Measurements from ENCODE around the gene GRM1.

The GRM1 gene

DNA sequence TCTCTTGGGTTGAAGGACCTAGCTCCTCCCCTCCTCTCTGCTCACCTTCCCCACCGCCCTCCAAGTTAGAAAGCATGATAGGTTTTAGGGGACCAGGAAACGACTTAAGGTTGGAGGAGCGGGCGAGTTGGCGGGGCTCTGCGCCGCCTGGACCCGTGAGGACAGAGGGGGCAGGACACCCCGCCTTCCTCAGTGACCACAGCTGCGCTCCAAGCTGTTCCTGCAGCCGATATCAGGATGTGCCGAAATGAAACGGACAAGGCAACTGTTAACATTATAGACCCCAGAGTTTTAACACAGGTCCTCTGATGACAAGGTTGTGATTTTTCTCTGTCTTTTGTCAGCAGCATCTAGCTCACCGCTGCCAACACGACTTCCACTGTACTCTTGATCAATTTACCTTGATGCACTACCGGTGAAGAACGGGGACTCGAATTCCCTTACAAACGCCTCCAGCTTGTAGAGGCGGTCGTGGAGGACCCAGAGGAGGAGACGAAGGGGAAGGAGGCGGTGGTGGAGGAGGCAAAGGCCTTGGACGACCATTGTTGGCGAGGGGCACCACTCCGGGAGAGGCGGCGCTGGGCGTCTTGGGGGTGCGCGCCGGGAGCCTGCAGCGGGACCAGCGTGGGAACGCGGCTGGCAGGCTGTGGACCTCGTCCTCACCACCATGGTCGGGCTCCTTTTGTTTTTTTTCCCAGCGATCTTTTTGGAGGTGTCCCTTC lies at the start of gene GRM1:
TSS of gene GRM1 (plus strand) at position 212 of the 722 bp plus-strand sequence. CDS start at position 668, 456 bp downstream.
- DNase-seq, result no peak

DNA sequence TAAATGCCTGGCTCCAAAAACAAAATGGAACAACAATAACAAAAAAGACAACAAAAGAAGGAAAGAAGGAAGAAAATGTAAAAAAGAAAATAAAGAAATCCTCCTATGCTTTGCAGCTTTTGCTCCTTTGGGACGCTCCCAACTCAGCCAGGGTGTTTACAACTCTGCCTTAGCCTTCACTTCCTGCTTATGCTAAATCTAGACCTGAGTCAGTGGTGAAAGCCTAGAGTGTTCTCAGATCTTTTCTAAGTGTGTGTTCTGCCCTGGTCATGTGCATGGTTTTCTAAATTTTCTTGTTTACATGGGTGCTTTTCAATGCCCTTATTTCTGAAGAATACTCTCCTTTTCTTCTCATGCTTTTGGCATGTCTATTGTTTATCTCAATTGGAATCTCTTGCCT lies 19.5 kb upstream of the GRM1 start:
- DNase-seq, result no peak

DNA sequence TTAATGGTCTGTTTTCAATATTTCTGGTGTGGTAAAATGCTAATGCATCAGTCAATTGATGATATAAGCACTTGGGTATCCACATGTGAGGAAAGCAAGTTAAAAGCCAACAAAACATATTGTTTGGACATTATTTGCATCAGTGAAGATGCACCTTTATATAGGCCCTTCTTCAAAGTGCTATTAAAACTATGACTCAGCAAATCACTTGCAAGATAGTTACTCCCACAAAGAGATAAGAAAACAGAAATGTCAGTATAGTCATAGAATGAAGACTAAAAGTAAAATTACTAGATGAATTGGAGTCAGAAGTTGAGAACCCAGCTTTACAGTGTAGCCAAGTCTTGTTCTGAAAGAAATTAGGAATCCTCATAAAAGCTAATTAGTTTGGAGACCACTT lies 14.6 kb upstream of the GRM1 start:
- DNase-seq, result no peak

DNA sequence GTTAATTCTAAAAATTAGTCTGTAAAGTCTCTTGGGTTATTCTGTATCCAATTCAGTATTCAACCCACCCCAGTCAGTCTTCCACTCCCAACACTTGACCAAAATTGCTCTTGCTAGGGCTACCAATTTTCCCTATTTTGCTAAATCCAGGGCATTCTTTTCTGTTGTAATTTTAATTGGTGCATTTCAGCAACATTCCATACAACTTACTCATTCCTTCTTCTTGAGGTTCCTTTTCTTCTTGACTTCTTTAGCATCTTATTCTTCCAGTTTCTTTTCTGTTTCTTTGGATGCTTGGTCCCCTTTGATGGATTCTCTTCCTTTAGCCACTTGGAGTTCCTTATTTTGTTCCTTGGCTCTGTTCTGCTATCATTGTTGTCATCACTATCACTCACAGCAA lies 11.2 kb upstream of the GRM1 start:
- no peak for DNase-seq

DNA sequence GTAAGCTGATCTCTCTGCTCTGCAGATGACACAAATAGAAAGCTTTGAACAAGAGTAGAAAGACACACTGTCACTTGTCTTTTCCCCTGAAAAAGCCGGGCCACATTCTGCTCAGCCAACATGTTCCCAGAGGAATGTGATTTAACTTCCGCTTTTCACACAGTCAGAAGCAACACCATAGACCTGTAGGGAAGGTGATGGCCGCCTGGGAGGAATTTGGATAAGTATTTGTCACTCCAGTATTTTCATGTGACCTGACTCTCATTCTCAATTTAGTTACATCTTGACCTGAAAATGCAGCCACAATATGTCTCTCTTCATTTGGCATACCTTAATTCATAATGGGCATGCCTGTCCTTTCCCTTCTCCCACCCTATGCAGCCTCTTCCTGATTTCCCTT lies 2.0 kb upstream of the GRM1 start:
- no peak for DNase-seq

DNA sequence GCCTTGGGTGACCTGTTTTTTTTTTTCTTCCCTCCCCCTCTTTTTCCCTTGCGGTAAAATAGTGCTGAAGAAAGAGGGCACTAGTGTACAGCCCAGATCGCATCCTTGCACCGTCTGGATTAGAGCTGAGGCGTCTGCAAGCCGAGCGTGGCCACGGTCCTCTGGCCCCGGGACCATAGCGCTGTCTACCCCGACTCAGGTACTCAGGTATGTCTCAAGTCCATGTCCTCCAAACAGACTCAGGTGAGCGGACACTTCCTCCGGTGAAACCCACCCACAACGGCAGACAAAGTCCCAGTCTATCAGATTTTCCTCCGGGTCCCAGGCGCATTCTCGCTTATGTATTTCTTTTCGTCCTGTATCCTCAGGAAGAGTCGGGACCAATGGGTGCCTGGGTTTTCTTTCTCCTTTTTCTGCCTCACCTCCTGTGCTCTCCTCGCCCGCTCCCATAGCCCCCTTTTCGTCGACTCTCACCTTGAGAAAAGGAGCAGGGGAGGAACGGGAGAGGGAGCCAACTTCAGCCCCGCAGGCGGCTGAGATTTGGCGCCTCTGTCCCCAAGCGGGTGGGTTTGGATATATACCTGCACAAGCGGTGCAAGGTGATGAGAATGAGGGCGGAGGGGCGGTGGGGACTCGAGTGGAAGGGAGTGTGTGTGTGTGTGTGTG lies 1.1 kb upstream of the GRM1 start:
- DNase-seq, result no peak

DNA sequence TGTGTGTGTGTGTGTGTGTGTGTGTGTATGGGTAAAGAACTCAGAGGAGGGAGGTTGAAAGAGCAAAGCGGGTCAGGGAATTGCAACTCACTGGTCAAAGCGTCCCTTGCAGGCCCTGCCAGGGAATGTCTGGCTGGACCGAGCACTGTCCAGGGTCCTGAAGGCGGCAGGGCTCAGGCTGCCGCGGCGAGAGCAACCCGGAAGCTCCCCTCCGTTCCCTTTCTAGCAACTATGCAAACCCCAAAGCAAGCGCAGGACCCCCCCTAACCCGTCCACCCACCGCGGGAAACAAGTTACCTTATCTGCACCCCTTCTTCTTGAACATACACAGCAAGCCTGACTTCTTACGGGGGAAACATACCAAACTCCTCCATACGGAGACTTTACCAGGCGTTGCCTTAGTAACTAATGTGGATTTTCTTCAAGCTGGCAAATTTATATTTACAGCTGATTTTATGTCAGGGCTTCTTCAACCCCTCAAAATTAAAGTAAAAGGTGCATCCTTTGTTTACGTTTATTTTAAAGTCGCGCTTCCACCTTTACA lies 538 bp upstream of the GRM1 start:
- no peak for DNase-seq

DNA sequence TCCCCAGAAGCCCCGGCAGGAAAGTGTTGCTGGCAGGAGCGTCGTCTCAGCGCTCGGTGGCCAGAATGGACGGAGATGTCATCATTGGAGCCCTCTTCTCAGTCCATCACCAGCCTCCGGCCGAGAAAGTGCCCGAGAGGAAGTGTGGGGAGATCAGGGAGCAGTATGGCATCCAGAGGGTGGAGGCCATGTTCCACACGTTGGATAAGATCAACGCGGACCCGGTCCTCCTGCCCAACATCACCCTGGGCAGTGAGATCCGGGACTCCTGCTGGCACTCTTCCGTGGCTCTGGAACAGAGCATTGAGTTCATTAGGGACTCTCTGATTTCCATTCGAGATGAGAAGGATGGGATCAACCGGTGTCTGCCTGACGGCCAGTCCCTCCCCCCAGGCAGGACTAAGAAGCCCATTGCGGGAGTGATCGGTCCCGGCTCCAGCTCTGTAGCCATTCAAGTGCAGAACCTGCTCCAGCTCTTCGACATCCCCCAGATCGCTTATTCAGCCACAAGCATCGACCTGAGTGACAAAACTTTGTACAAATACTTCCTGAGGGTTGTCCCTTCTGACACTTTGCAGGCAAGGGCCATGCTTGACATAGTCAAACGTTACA lies 817 bp downstream of the GRM1 start:
- no peak for DNase-seq

DNA sequence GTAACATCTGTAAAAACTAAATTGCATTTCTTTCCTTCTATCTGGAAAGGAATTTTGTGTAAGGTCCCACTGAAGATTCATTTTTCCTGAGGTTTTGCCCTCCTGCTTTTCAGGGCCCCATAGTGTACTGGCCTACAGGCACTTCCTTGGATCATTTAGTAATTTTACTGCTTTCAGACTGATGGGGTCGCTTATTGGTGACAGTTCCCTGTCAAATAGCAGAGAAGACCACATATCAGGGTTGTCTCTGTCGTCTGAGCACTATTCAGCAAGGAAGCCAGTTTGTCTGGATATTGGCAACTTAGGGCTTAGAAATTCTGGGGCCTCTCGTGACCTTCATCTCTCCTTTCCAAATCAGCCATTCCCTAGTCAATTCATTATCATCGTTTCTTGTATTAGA lies 3.5 kb downstream of the GRM1 start:
- no peak for DNase-seq

DNA sequence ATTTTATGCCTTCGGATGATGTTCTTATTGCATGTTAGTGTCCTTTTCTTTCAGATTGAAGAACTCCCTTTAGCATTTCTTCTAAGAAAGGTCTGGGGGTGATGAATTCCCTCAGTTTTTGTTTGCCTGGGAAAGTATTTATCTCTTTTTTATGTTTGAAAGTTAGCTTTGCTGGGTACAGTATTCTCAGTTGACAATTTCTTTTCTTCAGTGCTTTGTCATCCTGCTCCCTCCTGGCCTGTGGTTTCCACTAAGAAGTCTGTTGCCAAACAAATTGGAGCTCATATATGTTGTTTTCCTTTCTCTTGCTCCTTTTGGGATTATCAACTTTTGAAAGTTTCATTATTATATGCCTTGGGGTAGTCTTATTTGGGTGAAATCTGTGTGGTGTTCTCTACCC lies 11.5 kb downstream of the GRM1 start:
- DNase-seq, result no peak

DNA sequence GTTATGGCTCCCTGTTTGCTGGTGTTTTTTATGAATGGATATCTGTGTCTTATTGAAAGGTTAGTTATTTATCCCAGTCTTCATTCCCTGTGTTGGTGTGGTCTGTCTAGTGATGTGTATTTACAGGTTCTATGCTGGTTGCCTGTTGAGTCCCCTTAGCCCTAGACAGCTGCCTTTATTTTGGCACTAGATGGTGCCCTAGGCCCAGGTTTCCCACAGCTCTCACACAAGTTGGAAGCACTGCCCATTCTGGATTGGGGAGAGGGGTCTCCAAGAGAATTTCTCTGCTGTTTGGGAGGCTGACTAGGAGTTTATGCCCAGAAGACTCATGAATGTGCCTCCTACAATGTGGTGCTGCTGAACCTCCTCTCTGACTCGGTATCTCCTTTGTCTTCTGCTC lies 12.4 kb downstream of the GRM1 start:
- no peak for DNase-seq

DNA sequence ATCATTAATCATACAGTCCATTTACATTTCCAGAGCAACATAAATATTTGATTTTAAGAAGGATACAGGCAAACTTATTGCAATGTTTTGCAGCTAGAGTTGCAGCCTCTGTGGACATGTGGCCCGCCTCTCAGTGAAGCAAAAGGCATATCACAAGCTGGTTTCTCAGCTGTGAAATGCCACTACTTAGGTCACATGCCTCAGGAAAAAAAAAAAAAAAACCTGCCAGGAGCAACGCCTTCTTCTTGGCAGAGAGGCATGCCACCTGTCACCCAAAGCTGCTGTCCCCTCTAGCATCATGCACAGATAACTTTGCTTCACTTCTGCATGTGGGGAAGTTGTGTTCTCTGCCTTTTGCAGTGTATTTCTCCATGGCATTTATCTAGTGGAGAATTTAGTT lies 18.5 kb downstream of the GRM1 start:
- no peak for DNase-seq

DNA sequence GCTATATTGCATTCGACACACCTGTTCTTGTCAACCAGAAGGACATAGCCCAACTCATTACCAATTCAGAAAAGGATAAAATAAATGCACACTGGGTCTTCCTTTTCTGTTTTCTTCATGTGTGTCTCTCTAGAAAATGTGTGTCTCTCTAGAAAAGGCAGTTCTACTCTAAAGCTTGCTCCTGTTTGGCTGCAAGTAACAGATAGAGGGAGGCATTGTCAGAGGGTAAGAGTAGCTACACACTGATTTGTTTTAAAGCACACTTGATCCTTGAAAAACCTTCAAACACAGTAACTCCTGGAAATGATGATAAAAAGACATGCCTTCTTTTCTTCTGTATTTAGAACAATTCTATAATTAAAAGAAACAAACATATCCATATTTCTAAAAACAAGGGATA lies 21.3 kb downstream of the GRM1 start:
- DNase-seq, result no peak

DNA sequence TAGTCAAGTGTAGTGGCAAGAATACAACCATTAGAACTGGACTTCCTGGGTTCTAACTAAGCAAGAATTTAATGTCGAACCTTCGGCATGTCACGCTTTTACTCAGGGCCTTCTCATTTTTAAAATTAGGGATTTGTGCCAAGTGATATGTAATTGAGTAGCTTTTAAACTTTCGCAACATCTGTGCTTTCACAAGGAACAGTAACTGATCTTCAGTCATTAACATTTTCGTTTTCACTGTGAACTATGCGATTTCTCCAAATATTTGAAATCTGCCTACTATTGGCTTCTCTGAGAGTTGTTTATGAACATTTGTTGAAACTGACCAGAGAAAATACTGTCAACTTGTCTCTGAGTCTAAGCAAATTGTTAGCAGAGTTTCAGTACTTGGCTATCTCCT lies 27.6 kb downstream of the GRM1 start:
- DNase-seq, result no peak

DNA sequence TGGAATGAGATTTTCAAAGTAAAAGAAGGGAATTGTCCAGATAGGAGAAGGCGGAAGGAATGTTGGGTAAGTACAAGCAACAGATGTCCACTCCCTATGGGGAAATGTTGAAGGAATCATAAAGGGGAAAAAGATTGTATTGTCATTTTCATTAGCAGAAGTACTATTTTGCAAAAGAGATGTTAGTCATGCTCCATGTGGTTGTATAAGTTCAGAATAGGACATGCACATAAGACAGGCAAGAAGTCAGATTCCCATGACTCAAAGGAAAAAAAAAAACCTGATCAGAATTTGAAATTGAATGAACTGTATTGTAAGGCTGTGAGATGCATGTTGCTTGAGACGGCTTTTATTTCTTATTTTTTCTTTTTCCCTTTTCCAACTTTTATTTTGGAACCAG lies 36.8 kb downstream of the GRM1 start:
- no peak for DNase-seq

DNA sequence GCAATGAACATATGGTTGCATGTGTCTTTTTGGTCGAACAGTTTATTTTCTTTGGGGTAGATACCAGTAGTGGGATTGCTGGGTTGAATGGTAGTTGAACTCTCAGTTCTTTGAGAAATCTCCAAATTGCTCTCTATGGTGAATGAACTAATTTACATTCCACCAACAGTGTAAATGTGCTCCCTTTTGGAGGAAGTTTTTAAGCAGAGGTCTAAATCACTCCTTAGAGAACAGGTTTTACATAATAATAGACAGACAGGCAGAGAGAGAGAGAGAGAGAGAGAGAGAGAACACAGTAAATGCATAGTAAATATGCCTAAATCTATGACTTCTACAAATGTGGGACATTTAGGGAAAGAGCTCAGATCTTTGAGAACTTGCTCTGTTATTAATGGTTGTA lies 37.6 kb downstream of the GRM1 start:
- no peak for DNase-seq

DNA sequence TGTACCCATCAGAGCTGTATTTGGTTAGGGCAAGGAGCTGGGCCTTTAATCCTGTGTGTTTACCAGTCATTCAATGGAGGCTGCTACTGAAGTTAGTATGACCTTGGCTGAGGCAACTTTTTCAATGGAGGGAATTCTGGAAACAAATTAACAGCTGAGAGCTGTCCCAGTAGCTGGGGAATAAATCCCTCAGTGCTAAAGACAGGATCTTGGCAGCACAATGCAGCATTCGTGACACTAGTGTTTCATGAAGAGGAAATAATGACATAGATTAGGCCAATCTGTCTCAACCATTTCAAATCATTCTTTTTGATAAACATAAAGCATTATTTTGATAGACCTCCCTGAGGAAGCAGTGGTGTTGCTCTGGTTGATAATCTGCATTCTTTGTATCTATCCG lies 42.9 kb downstream of the GRM1 start:
- no peak for DNase-seq

DNA sequence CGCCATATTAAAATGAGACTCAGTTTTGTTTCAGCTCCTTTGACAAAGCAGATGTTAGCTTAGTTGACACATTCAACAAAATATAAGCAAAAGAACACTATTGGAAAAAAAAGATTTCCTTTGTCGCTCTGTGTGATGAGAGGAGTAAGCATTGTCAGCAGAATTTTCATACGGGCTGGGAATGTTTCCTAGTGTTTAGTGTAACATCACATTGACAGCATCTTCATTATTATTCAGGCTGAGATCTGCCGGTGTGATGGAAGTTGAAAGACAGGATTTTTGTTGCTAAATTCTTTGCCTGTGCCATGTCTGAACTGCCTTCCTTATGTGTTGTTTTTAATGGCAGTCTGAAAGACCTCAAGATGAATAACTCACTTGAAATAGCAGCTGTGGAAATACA lies 49.1 kb downstream of the GRM1 start:
- DNase-seq, result no peak

DNA sequence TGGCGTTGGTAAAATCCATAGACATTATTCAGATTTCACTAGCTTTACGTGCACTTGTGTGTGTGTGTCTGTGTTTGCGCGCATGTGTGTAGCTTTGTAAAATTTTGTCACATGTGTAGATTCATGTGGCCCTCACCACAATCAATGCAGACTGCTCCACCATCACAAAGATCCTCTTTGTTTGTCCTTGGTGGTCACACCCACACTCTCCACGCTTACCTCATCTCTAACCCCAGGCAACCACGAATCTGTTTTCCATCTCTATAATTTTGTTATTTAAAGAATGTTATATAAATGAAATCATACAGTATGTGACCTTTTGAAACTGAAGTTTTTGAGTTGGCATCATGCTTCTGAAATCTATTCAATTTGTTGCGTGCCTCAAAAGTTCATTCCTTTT lies 58.5 kb downstream of the GRM1 start:
- no peak for DNase-seq

DNA sequence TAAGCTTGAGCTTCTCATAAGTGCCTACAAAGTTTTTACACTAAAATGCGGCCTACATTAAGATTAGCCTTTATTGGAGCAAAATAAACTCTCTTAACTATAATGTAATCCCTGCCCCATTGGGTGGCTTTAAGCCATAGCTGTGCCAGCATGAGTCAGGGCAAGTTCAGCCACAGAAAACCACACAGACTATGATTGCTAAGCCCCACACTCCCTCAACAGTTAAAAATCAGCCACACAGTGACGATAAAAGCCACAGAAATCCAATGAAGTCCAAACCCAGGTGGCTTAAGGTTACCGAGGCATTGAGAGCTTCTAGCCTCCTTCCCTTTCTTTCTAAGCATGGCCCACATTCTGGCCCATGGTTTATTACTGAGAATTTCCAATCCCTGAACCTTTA lies 61.6 kb downstream of the GRM1 start:
- DNase-seq, result no peak

DNA sequence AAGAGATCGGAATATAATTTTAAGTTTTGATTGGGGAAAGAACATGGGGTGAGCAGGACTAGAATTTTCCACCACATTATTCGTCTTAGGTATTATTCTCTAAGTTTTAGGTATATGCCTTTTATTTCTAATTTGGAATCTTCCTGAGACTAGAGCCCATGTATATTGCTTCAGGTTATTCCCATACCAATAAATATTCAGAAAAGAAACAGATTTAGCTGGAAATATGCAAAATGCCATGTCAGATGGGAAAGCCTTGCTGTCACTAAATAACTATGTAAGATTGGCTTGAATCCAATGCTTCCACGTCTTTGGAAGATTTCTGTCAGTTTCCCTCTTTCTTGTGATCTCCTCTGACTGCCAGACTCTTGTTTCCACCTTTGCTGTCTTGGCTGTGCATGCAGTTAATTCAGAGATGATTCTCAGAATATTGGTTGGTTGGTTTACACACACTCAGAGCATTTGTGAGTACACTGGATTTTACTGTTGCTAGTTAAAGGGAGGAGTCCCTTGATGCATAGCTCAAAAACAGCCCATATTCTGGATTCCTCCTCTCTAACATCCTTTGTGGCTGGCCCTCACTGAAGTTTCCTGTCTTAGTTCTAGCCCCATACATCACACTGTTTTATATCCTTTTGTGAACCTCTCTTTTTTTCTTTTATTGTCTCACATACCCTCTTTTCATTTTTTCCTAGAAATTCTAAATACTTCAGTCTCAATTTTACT lies 64.3 kb downstream of the GRM1 start:
- DNase-seq, result no peak

DNA sequence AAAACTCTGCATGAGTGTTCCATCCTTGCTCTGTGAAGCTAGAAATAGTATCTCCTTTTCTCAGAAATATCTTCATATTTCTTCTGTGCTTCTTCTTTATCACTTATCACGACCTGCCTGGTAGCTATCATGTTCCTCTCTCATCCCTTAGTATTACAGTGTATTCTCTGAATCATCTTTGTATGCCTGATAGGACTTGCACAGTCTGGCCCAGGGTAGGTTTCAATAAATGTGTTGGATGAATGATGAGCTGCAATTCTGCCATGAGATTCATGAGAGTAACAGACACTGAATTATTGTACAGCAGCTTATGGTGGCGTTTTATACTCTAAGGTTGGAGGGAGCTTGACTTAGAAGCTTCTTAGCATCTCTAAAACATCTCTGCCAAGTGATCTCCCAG lies 66.6 kb downstream of the GRM1 start:
- DNase-seq, result no peak

DNA sequence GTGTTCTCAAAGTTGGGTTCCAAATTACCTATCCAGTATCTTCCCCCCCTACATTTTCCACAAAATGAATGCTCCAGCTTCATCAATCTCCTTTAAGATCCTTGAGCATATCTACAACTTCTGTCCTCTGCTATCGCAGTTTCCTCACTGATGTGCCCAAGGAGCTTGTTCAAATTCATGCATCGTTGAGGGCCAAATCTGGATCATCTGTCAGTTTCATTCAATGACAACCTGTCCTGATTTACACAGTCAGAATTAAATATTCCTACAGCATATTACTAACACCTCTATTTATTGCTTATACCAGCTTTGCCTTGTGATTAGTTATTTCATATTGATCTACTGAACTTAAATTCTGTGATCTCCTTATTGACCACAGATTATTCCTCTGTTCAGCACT lies 68.7 kb downstream of the GRM1 start:
- DNase-seq, result no peak

DNA sequence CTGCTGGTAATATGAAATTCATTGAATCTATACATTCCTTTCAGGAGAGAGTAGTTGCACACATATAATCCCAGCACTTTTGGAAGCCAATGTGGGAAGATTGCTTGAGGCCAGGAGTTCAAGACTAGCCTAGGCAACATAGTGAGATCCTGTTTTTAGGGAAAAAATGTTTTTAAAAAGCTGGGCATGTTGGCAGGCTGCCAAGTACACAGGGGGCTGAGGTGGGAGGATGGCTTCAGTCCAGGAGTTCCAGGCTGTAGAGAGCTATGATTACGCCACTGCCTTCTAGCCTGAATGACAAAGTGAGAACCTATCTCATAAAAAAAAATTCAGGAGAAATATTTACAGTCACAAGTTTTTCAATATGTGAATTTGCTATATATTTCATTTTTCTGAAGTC lies 71.9 kb downstream of the GRM1 start:
- DNase-seq, result no peak

Measured in 8988T (cell line).